Measurements from ENCODE around the gene DNAJC5. TPM values are rescaled to one million over a fixed set of nuclear protein-coding genes. Genes with fewer than 3 reads are reported as not detected.

DNAJC5 gene
- total and polyA plus RNA-seq, 2 of the 8 experiments (the other 6 are each of a cell fraction or from before 2014, with no cell fraction given) = 19.2 to 31.2 TPM

GRCh38 chr20:63955281-63955826 lies 60.4 kb downstream of the DNAJC5 start (continued):
- TF ChIP-seq RBBP5 (IDR thresholded peaks at IDR 0.05; ENCODE audit: borderline replicate concordance, low read depth, low read length) (no peak), CTCF (IDR thresholded peaks at IDR 0.05; ENCODE audit: control extremely low read depth in 1 of 3, insufficient read depth in 1 of 3, low read depth in 1 of 3, low read length in 3 of 3) (peak in 2 of 3 experiments; percentile 14 to 49; a peak in 3 of 4 replicates)

All from H1 (cell line).